Left renal cortex interstitium (tissue), 4 donors: Measurements from ENCODE around the gene AP2A2. TPM values are rescaled to one million over a fixed set of nuclear protein-coding genes. Genes with fewer than 3 reads are reported as not detected.
"Not testable (repeated sequence)": the region's sequence is repeated elsewhere in the genome, so short reads cannot be mapped to it uniquely, and the experiment has no call there.

Experiments used
- DNase-seq, 4 donors: peaks; one replicate each; pipeline ENCODE4 v3.0.0-alpha.2; 2013; ENCODE audit warnings: low read depth in 4 of 4, low spot score in 2 of 4, missing footprints in 1 of 4
- polyA plus RNA-seq, 4 donors: library from polyadenylated mRNA; unstranded; fragments of 120-200 nt; gene quantifications; one replicate each; pipeline ENCODE4 v1.2.1, GENCODE V29; 2013; ENCODE audit not compliant: insufficient read length in 4 of 4

Gene AP2A2
- polyA plus RNA-seq, 4 donors = 95.7 to 134 (median 108) TPM

- peak in 1 of 4 donors; percentile 81 for DNase-seq
These were observed 27.0 kb downstream of the AP2A2 start for GRCh38 chr11:952406-953385.

GRCh38 chr11:953512-953911 is 27.8 kb downstream of the AP2A2 start:
- no peak for DNase-seq

GRCh38 chr11:954392-955153 is 28.9 kb downstream of the AP2A2 start:
- no peak for DNase-seq

GRCh38 chr11:955154-956063 is 29.7 kb downstream of the AP2A2 start:
- no peak for DNase-seq

GRCh38 chr11:957212-957920 is 31.7 kb downstream of the AP2A2 start:
- DNase-seq = no peak

- no peak for DNase-seq
These were observed 32.4 kb downstream of the AP2A2 start for GRCh38 chr11:958101-958500.

- no peak for DNase-seq
These were observed 33.4 kb downstream of the AP2A2 start for GRCh38 chr11:959027-959426.

GRCh38 chr11:959608-960007 is 33.9 kb downstream of the AP2A2 start:
- DNase-seq = no peak

- DNase-seq = not testable (repeated sequence)
These were observed 35.7 kb downstream of the AP2A2 start for GRCh38 chr11:961310-961920.

GRCh38 chr11:961921-962320 is 36.3 kb downstream of the AP2A2 start:
- no peak for DNase-seq

GRCh38 chr11:962688-963087 is 37.0 kb downstream of the AP2A2 start:
- no peak for DNase-seq

GRCh38 chr11:963852-964251 is 38.2 kb downstream of the AP2A2 start:
- no peak for DNase-seq

GRCh38 chr11:965206-965775 is 39.6 kb downstream of the AP2A2 start:
- DNase-seq = no peak

GRCh38 chr11:967995-968751 is 42.5 kb downstream of the AP2A2 start:
- DNase-seq = no peak

- DNase-seq = no peak
These were observed 43.2 kb downstream of the AP2A2 start for GRCh38 chr11:968822-969221.

GRCh38 chr11:969651-970205 is 44.1 kb downstream of the AP2A2 start:
- DNase-seq = no peak

GRCh38 chr11:970319-970871 is 44.7 kb downstream of the AP2A2 start:
- DNase-seq = no peak
